Liver (tissue), 9 donors: ENCODE results near the gene CAMK1D. TPM values are rescaled to one million over a fixed set of nuclear protein-coding genes. Genes with fewer than 3 reads are reported as not detected.

Experiments used
- DNase-seq: peaks from one replicate; pipeline ENCODE4 v3.0.0-alpha.2; 2017; ENCODE audit warnings: low spot score
- H3K27ac ChIP-seq, 2 donors: one replicate each; pipeline ENCODE4 v1.7.0; 2013; ENCODE audit warnings: inconsistent platforms in 2 of 2, low read length in 2 of 2, control low read depth in 1 of 2, low read depth in 1 of 2, mild to moderate bottlenecking in 1 of 2
- H3K27me3 ChIP-seq, 4 donors: one replicate each; pipeline versions ENCODE4 v1.6.1 to v1.7.0; 2013; ENCODE audit warnings: low read length in 3 of 4, inconsistent platforms in 1 of 4, mild to moderate bottlenecking in 1 of 4, moderate library complexity in 1 of 4; ENCODE audit not compliant: control insufficient read depth in 4 of 4, insufficient read depth in 4 of 4
- H3K36me3 ChIP-seq, 4 donors: one replicate each; pipeline versions ENCODE4 v1.6.1 to v1.7.0; 2013; ENCODE audit warnings: low read length in 3 of 4, mild to moderate bottlenecking in 3 of 4, low read depth in 1 of 4, moderate library complexity in 1 of 4; ENCODE audit not compliant: control insufficient read depth in 4 of 4, insufficient read depth in 3 of 4
- H3K4me1 ChIP-seq, 4 donors: one replicate each; pipeline versions ENCODE4 v1.6.1 to v1.7.0; 2013; ENCODE audit warnings: low read length in 3 of 4, mild to moderate bottlenecking in 3 of 4, moderate library complexity in 1 of 4; ENCODE audit not compliant: control insufficient read depth in 4 of 4, insufficient read depth in 4 of 4
- H3K4me3 ChIP-seq, 3 donors: one replicate each; pipeline versions ENCODE4 v1.6.1 to v1.7.0; 2013; ENCODE audit warnings: low read length in 3 of 3, control low read depth in 1 of 3, low read depth in 1 of 3, mild to moderate bottlenecking in 1 of 3
- H3K9ac ChIP-seq, 2 donors: one replicate each; pipeline ENCODE4 v1.7.0; 2013; ENCODE audit warnings: low read length in 2 of 2, mild to moderate bottlenecking in 2 of 2, moderate library complexity in 2 of 2, control low read depth in 1 of 2, low read depth in 1 of 2
- H3K9me3 ChIP-seq, 4 donors: one replicate each; pipeline versions ENCODE4 v1.6.1 to v1.7.0; 2013; ENCODE audit warnings: low read length in 3 of 4; ENCODE audit not compliant: control insufficient read depth in 4 of 4
- EGR1 ChIP-seq, 2 donors: IDR thresholded peaks; 2 replicates each; pipeline ENCODE4 v1.6.1; 2016 to 2018; ENCODE audit warnings: antibody characterized with exemption in 2 of 2, low read depth in 2 of 2
- FOXA1 ChIP-seq: IDR thresholded peaks from 2 replicates; pipeline ENCODE4 v1.6.1; 2016; ENCODE audit warnings: antibody characterized with exemption
- FOXA2 ChIP-seq: IDR thresholded peaks from 2 replicates; pipeline ENCODE4 v1.6.1; 2016; ENCODE audit warnings: antibody characterized with exemption
- GABPA ChIP-seq, 2 donors: IDR thresholded peaks in 1 of 2; conservative IDR thresholded peaks in 1 of 2; 2 replicates each; pipeline ENCODE4 v1.6.1; 2016; ENCODE audit warnings: antibody characterized with exemption in 2 of 2, mild to moderate bottlenecking in 1 of 2, moderate library complexity in 1 of 2
- HNF4A ChIP-seq, 2 donors: conservative IDR thresholded peaks; 2 replicates each; pipeline ENCODE4 v1.6.1; 2016; ENCODE audit warnings: antibody characterized with exemption in 2 of 2, mild to moderate bottlenecking in 2 of 2
- HNF4G ChIP-seq: IDR thresholded peaks from 2 replicates; pipeline ENCODE4 v1.6.1; 2016; ENCODE audit warnings: antibody characterized with exemption
- JUND ChIP-seq, 2 donors: IDR thresholded peaks; 2 replicates each; pipeline ENCODE4 v1.6.1; 2016; ENCODE audit warnings: antibody characterized with exemption in 2 of 2
- NR2F2 ChIP-seq: IDR thresholded peaks from 2 replicates; pipeline ENCODE4 v1.6.1; 2016; ENCODE audit warnings: antibody characterized with exemption
- RAD21 ChIP-seq, 2 donors: IDR thresholded peaks; 2 replicates each; pipeline ENCODE4 v1.6.1; 2016; ENCODE audit warnings: antibody characterized with exemption in 2 of 2, mild to moderate bottlenecking in 2 of 2
- RXRA ChIP-seq, 2 donors: IDR thresholded peaks; 2 replicates each; pipeline ENCODE4 v1.6.1; 2017 to 2018; ENCODE audit warnings: antibody characterized with exemption in 2 of 2, mild to moderate bottlenecking in 1 of 2
- SP1 ChIP-seq: IDR thresholded peaks from 2 replicates; pipeline ENCODE4 v1.6.1; 2018; ENCODE audit warnings: antibody characterized with exemption, mild to moderate bottlenecking
- TAF1 ChIP-seq: conservative IDR thresholded peaks from 2 replicates; pipeline ENCODE4 v1.6.1; 2016; ENCODE audit warnings: antibody characterized with exemption, mild to moderate bottlenecking
- YY1 ChIP-seq: IDR thresholded peaks from 2 replicates; pipeline ENCODE4 v1.6.1; 2016; ENCODE audit warnings: antibody characterized with exemption, mild to moderate bottlenecking
- WGBS: extraction: QIAGEN DNeasy Blood & Tissue Kit; methylation state at CpG from one replicate; pipeline ENCODE4 v1.1.7; 2013; 5-methylcytosine and 5-hydroxymethylcytosine counted together
- polyA plus RNA-seq, 2 donors: library from polyadenylated mRNA; stranded (reverse) in 1 of 2; unstranded in 1 of 2; fragments of 200-250 nt in 1 of 2; fragments of >200 nt in 1 of 2; fragmentation: Nextera tagmentation in 1 of 2; extraction: Ambion mirVana in 1 of 2; gene quantifications; one replicate each; pipeline versions ENCODE4 v1.2.1 to v1.2.3, GENCODE V29; 2013 to 2015
- total RNA-seq, 2 donors: library from RNA; depleted of rRNA; stranded (reverse); fragments of >200 nt; gene quantifications; one replicate each; pipeline ENCODE4 v1.2.3, GENCODE V29; 2014
- TF ChIP-seq, protein P1 (sequence below): IDR thresholded peaks from 2 replicates; pipeline ENCODE4 v1.6.1; 2016; ENCODE audit warnings: antibody characterized with exemption
- TF ChIP-seq, protein P2 (sequence below): IDR thresholded peaks from 2 replicates; pipeline ENCODE4 v1.6.1; 2016; ENCODE audit warnings: antibody characterized with exemption
- TF ChIP-seq, protein P3 (sequence below): IDR thresholded peaks from 2 replicates; pipeline ENCODE4 v1.6.1; 2016; ENCODE audit warnings: antibody characterized with exemption, mild to moderate bottlenecking
- TF ChIP-seq, protein P4 (sequence below): fragments of 150-350 bp; IDR thresholded peaks from 2 replicates; pipeline ENCODE4 v1.5.1; 2017; ENCODE audit warnings: improper control_type of control experiment, low read depth, low read length; ENCODE audit not compliant: missing input control
- TF ChIP-seq, protein P5 (sequence below): IDR thresholded peaks from 2 replicates; pipeline ENCODE4 v1.6.1; 2016; ENCODE audit warnings: antibody characterized with exemption
- donor health status: healthy.
- donor health status: healthy.
- donor health status: healthy.
- donor health status: healthy.
- donor health status: healthy.

Gene CAMK1D
- total and polyA plus RNA-seq, 4 donors: 2.7 to 10.1 (median 4.2) TPM

DNA sequence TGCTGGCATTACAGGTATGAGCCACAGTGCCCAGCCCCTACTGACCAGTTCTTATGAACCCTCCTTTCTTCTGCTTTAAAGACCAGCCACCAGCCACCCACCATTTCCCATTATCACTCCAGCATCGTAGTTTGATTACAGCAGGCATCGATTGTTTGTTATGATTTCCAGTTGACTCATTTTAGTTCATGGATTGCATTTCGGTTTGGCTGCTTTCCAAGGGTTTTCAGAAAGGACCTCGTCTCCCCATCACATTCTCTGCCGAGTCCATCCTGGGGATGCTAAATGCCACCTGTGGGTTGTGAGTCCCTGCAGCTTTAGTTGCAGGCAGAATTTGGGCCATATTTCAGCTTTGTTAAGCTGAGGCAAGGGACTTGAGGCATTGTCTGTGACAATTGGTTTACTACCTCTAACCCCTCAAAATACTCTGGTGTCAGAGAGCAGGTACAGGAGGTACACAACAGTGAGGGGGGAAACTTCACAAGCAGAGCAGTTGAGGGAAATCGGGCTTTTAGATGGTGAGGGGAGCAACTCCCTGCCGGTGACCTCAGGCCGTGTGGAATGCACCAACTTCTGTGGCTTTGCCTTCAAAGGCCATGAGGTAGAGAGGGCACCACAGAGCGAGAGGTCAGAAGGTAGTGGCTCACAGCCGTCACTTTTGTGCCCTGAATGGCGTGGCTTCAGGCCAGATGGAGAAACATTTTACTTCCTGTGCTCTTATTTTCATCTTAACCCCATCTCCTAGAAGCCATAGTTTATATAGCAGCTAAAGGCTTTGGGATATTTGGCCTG lies 448.3 kb downstream of the CAMK1D start:
- TF ChIP-seq HNF4A (conservative IDR thresholded peaks at IDR 0.05) (no peak), NR2F2 (no peak), TAF1 (no peak), YY1 (no peak), EGR1 (IDR thresholded peaks at IDR 0.05; ENCODE audit: low read depth in 2 of 2) (no peak), HNF4G (no peak), RXRA (IDR thresholded peaks at IDR 0.05) (no peak), SP1 (no peak), RAD21 (IDR thresholded peaks at IDR 0.05) (no peak), FOXA1 (no peak), JUND (IDR thresholded peaks at IDR 0.05) (no peak), GABPA (IDR thresholded peaks at IDR 0.05 in 1 of 2, conservative IDR thresholded peaks at IDR 0.05 in 1 of 2) (no peak), FOXA2 (no peak)
- TF ChIP-seq, protein P1, sequence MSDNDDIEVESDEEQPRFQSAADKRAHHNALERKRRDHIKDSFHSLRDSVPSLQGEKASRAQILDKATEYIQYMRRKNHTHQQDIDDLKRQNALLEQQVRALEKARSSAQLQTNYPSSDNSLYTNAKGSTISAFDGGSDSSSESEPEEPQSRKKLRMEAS: no peak
- TF ChIP-seq, protein P2, sequence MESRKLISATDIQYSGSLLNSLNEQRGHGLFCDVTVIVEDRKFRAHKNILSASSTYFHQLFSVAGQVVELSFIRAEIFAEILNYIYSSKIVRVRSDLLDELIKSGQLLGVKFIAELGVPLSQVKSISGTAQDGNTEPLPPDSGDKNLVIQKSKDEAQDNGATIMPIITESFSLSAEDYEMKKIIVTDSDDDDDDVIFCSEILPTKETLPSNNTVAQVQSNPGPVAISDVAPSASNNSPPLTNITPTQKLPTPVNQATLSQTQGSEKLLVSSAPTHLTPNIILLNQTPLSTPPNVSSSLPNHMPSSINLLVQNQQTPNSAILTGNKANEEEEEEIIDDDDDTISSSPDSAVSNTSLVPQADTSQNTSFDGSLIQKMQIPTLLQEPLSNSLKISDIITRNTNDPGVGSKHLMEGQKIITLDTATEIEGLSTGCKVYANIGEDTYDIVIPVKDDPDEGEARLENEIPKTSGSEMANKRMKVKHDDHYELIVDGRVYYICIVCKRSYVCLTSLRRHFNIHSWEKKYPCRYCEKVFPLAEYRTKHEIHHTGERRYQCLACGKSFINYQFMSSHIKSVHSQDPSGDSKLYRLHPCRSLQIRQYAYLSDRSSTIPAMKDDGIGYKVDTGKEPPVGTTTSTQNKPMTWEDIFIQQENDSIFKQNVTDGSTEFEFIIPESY: no peak
- TF ChIP-seq, protein P3, sequence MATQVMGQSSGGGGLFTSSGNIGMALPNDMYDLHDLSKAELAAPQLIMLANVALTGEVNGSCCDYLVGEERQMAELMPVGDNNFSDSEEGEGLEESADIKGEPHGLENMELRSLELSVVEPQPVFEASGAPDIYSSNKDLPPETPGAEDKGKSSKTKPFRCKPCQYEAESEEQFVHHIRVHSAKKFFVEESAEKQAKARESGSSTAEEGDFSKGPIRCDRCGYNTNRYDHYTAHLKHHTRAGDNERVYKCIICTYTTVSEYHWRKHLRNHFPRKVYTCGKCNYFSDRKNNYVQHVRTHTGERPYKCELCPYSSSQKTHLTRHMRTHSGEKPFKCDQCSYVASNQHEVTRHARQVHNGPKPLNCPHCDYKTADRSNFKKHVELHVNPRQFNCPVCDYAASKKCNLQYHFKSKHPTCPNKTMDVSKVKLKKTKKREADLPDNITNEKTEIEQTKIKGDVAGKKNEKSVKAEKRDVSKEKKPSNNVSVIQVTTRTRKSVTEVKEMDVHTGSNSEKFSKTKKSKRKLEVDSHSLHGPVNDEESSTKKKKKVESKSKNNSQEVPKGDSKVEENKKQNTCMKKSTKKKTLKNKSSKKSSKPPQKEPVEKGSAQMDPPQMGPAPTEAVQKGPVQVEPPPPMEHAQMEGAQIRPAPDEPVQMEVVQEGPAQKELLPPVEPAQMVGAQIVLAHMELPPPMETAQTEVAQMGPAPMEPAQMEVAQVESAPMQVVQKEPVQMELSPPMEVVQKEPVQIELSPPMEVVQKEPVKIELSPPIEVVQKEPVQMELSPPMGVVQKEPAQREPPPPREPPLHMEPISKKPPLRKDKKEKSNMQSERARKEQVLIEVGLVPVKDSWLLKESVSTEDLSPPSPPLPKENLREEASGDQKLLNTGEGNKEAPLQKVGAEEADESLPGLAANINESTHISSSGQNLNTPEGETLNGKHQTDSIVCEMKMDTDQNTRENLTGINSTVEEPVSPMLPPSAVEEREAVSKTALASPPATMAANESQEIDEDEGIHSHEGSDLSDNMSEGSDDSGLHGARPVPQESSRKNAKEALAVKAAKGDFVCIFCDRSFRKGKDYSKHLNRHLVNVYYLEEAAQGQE: no peak
- TF ChIP-seq, protein P4, sequence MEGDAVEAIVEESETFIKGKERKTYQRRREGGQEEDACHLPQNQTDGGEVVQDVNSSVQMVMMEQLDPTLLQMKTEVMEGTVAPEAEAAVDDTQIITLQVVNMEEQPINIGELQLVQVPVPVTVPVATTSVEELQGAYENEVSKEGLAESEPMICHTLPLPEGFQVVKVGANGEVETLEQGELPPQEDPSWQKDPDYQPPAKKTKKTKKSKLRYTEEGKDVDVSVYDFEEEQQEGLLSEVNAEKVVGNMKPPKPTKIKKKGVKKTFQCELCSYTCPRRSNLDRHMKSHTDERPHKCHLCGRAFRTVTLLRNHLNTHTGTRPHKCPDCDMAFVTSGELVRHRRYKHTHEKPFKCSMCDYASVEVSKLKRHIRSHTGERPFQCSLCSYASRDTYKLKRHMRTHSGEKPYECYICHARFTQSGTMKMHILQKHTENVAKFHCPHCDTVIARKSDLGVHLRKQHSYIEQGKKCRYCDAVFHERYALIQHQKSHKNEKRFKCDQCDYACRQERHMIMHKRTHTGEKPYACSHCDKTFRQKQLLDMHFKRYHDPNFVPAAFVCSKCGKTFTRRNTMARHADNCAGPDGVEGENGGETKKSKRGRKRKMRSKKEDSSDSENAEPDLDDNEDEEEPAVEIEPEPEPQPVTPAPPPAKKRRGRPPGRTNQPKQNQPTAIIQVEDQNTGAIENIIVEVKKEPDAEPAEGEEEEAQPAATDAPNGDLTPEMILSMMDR: no peak
- TF ChIP-seq, protein P5, sequence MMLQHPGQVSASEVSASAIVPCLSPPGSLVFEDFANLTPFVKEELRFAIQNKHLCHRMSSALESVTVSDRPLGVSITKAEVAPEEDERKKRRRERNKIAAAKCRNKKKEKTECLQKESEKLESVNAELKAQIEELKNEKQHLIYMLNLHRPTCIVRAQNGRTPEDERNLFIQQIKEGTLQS: no peak
- DNase-seq: no peak

More for the DNA sequence above, 448.3 kb downstream of the CAMK1D start:
- H3K9me3 ChIP-seq: no peaks in the 10 kb centered on the region
- WGBS: 84% methylated on average over 11 of the region's 11 CpGs
- peaks cover 0 to 2% (median 0%) of the 10 kb centered on the region in 4 donors for H3K36me3 ChIP-seq
- no peaks in the 10 kb centered on the region for H3K4me1 ChIP-seq
- no peaks in the 10 kb centered on the region for H3K27me3 ChIP-seq
- H3K27ac ChIP-seq: no peak overlapping the region
- H3K4me3 ChIP-seq: no peak overlapping the region
- H3K9ac ChIP-seq: no peak overlapping the region
